Endothelial cell of umbilical vein (primary cell): ENCODE measurements around the gene GORASP1. TPM values are rescaled to one million over a fixed set of nuclear protein-coding genes. Genes with fewer than 3 reads are reported as not detected.

Experiments used
- BruUV-seq: library from RNA; stranded (reverse); fragments of 400-500 nt; replicated peaks from 2 replicates; lab custom pipeline; 2021; lab: Mats Ljungman, UMichigan
- CTCF ChIA-PET: fragments of 300-600, 350-600 bp; sonication (Branson Sonifier 250); formaldehyde crosslinking; loops from one replicate; lab custom pipeline; 2021; ENCODE audit warnings: antibody characterized with exemption, inconsistent platforms; lab: Charles Lee
- POLR2A ChIA-PET: fragments of 300-600, 350-600 bp; sonication (Branson Sonifier 250); formaldehyde crosslinking; loops from one replicate; lab custom pipeline; 2021; ENCODE audit warnings: antibody characterized with exemption, inconsistent platforms; lab: Charles Lee
- DNase-seq: peaks from one replicate; pipeline ENCODE4 v3.0.0-alpha.2; 2011; ENCODE audit warnings: low read depth, low spot score
- FAIRE-seq: peaks from 2 replicates; lab custom pipeline; 2011; peaks lifted over from hg19 to GRCh38; lab: Jason Lieb, UNC
- H2AFZ ChIP-seq: 2 replicates; pipeline ENCODE4 v1.6.0; 2012; ENCODE audit warnings: low read depth, low read length, control low read depth, inconsistent platforms
- H3K27ac ChIP-seq: 2 replicates; pipeline ENCODE4 v1.5.1; 2011; ENCODE audit warnings: low read depth, mild to moderate bottlenecking, control low read depth, low read length, moderate library complexity; ENCODE audit not compliant: insufficient read depth
- H3K27me3 ChIP-seq, 2 experiments: 2 replicates each; pipeline versions ENCODE4 v1.6.0 to v1.6.1; 2011; ENCODE audit warnings: low read length in 2 of 2, mixed read lengths in 1 of 2; ENCODE audit not compliant: control insufficient read depth in 2 of 2, insufficient read depth in 2 of 2
- H3K36me3 ChIP-seq, 2 experiments: 2 replicates in 1 of 2; 3 replicates in 1 of 2; pipeline ENCODE4 v1.5.1; 2011; ENCODE audit warnings: low read length in 2 of 2, mild to moderate bottlenecking in 1 of 2, moderate library complexity in 1 of 2; ENCODE audit not compliant: control insufficient read depth in 2 of 2, insufficient read depth in 2 of 2; ENCODE audit errors: extremely low read depth in 1 of 2
- H3K4me1 ChIP-seq: 3 replicates; pipeline ENCODE4 v1.5.1; 2011; ENCODE audit warnings: mild to moderate bottlenecking, low read length; ENCODE audit not compliant: control insufficient read depth, insufficient read depth; ENCODE audit errors: extremely low read depth
- H3K4me2 ChIP-seq: 2 replicates; pipeline ENCODE4 v1.6.1; 2011; ENCODE audit warnings: low read length, control low read depth, mixed read lengths; ENCODE audit not compliant: insufficient read depth
- H3K4me3 ChIP-seq, 3 experiments: fragments of 200-600 bp in 1 of 3; sonication (generic), shearing (Covaris generic) in 1 of 3; replicated peaks in 1 of 3; 2 replicates each; pipeline ENCODE4 v1.5.1; 2011 to 2016; ENCODE audit warnings: control low read depth in 3 of 3, low read length in 3 of 3, mild to moderate bottlenecking in 2 of 3, inconsistent platforms in 1 of 3, low read depth in 1 of 3, moderate library complexity in 1 of 3; ENCODE audit not compliant: insufficient read depth in 1 of 3
- H3K79me2 ChIP-seq: 2 replicates; pipeline ENCODE4 v1.6.0; 2012; ENCODE audit warnings: low read length, inconsistent platforms; ENCODE audit not compliant: control insufficient read depth, insufficient read depth
- H3K9ac ChIP-seq: replicated peaks from 2 replicates; pipeline ENCODE3; 2011; ENCODE audit warnings: low read length, control low read depth; ENCODE audit not compliant: insufficient read depth; ENCODE audit errors: extremely low read depth
- H3K9me1 ChIP-seq: replicated peaks from 3 replicates; pipeline ENCODE4 v1.6.0; 2011; ENCODE audit warnings: mild to moderate bottlenecking, low read length; ENCODE audit not compliant: control insufficient read depth, insufficient read depth; ENCODE audit errors: extremely low read depth
- H3K9me3 ChIP-seq: replicated peaks from 2 replicates; pipeline ENCODE4 v1.5.1; 2012; ENCODE audit warnings: low read length, inconsistent platforms; ENCODE audit not compliant: control insufficient read depth, insufficient read depth
- H4K20me1 ChIP-seq: replicated peaks from 2 replicates; pipeline ENCODE3; 2011; ENCODE audit warnings: mild to moderate bottlenecking, low read length; ENCODE audit not compliant: control insufficient read depth, insufficient read depth; ENCODE audit errors: extremely low read depth
- CTCF ChIP-seq, 2 donors: IDR thresholded peaks; 1 replicate in 1 of 2; 2 replicates in 1 of 2; pipeline ENCODE4 v1.5.1; 2011; ENCODE audit warnings: low read length in 2 of 2, mild to moderate bottlenecking in 2 of 2, moderate library complexity in 2 of 2, control low read depth in 1 of 2, inconsistent platforms in 1 of 2, low read depth in 1 of 2; ENCODE audit not compliant: insufficient read depth in 1 of 2; ENCODE audit errors: extremely low read depth in 1 of 2
- EZH2 ChIP-seq: IDR thresholded peaks from 2 replicates; pipeline ENCODE4 v1.6.1; 2012; ENCODE audit warnings: borderline replicate concordance, low read depth, mild to moderate bottlenecking, moderate library complexity, low read length, inconsistent platforms; ENCODE audit not compliant: severe bottlenecking
- FOS ChIP-seq: IDR thresholded peaks from 2 replicates; pipeline ENCODE4 v1.6.1; 2011; ENCODE audit warnings: mild to moderate bottlenecking, low read length, moderate library complexity, borderline replicate concordance; ENCODE audit not compliant: insufficient read depth
- GATA2 ChIP-seq: IDR thresholded peaks from 2 replicates; pipeline ENCODE4 v1.7.0; 2011; ENCODE audit warnings: low read depth, mild to moderate bottlenecking, moderate library complexity, mixed read lengths, low read length; ENCODE audit not compliant: insufficient read length, insufficient read depth
- JUN ChIP-seq: IDR thresholded peaks from 2 replicates; pipeline ENCODE4 v1.6.1; 2011; ENCODE audit warnings: borderline replicate concordance, low read depth; ENCODE audit not compliant: insufficient read length, insufficient read depth
- MYC ChIP-seq: IDR thresholded peaks from one replicate; pipeline ENCODE4 v1.6.1; 2011; ENCODE audit warnings: mild to moderate bottlenecking, low read depth, low read length
- dilution Hi-C: fragments of 300-500 bp; cut with MboI; formaldehyde crosslinking; loops from one replicate; pipeline ENCODE4 v1.15.0; 2019; ENCODE audit warnings: low sequenced_read_pairs; ENCODE audit not compliant: extremely low pct_ligation_motif_present
- intact Hi-C: fragments of 100-400 bp; cut with micrococcal nuclease; formaldehyde crosslinking; loops from one replicate; pipeline ENCODE4 v1.10.0; 2022
- polyA plus RNA-seq, 4 experiments: library from polyadenylated mRNA; depleted of rRNA in 3 of 4; stranded (reverse) in 3 of 4; unstranded in 1 of 4; fragments of >200 nt; gene quantifications; 2 replicates each; pipeline versions ENCODE4 v1.2.1 to v1.2.3, GENCODE V29; 2011 to 2012; ENCODE audit warnings: missing spikeins in 1 of 4
- total RNA-seq: library from RNA; stranded (reverse); gene quantifications from 2 replicates; pipeline ENCODE4 v1.2.3, GENCODE V29; 2021

Gene GORASP1
- total and polyA plus RNA-seq, 2 donors (not counting 3 experiments of a cell fraction or from before 2014, with no cell fraction given) = 62.5 to 68.0 TPM

- no peak overlapping the region for H3K9ac ChIP-seq
- BruUV-seq = no TSS peak
- H3K4me3 ChIP-seq = no peak overlapping the region
- peaks cover 0 to 2% of the 10 kb centered on the region in 2 experiments for H3K36me3 ChIP-seq
- H4K20me1 ChIP-seq = no peaks in the 10 kb centered on the region
- no peaks in the 10 kb centered on the region for H3K9me1 ChIP-seq
- H3K4me1 ChIP-seq = peaks cover 9% of the 10 kb centered on the region
- intact Hi-C loops (no loop called here), dilution Hi-C loops (no loop called here)
- H3K4me2 ChIP-seq = no peak overlapping the region
- TF ChIP-seq FOS (no peak), EZH2 (no peak), GATA2 (no peak), MYC (no peak), CTCF (IDR thresholded peaks at IDR 0.05; ENCODE audit: extremely low read depth in 1 of 2, insufficient read depth in 1 of 2, low read depth in 1 of 2, low read length in 2 of 2) (no peak), JUN (no peak)
- CTCF ChIA-PET = interaction anchor here (1.8 to 11.3 kb wide), 3 partner anchors 34 to 156 kb away, joined by 4 to 449 read pairs (median 172); partner anchors contain the start of gene XIRP1
- H3K27me3 ChIP-seq = no peaks in the 10 kb centered on the region
- POLR2A ChIA-PET = no interaction called here
- H3K79me2 ChIP-seq = no peaks in the 10 kb centered on the region
- DNase-seq = no peak
- H3K9me3 ChIP-seq = no peaks in the 10 kb centered on the region
- H2AFZ ChIP-seq = no peak overlapping the region
- H3K27ac ChIP-seq = no peak overlapping the region
- FAIRE-seq = no peak
Observed at GRCh38 chr3:39132096-39133092, 25.0 kb upstream of the GORASP1 start.
